ENCODE results near the gene AEBP1. TPM values are rescaled to one million over a fixed set of nuclear protein-coding genes. Genes with fewer than 3 reads are reported as not detected.

Gene AEBP1
- total RNA-seq, 1 experiment from 2014 or later: 49.3 TPM

GRCh38 chr7:44119829-44120380 is 15.8 kb downstream of the AEBP1 start:
- no CpG with 5 or more reads among the region's 8 CpGs for WGBS (ENCODE audit: extremely low coverage, insufficient read length, low lambda C conversion rate)
- H4K5ac ChIP-seq (ENCODE audit: insufficient read length, low read depth, low read length): no peak overlapping the region
- no peaks in the 10 kb centered on the region for H4K20me1 ChIP-seq (ENCODE audit: control insufficient read depth, insufficient read depth, insufficient read length)
- H2BK20ac ChIP-seq (ENCODE audit: low read depth, low read length, poor library complexity, severe bottlenecking): no peak overlapping the region
- no peaks in the 10 kb centered on the region for H3K4me1 ChIP-seq (ENCODE audit: insufficient read depth, low read length)
- peaks cover 11% of the 10 kb centered on the region for H3K23me2 ChIP-seq (ENCODE audit: insufficient read length, low read depth, low read length, poor library complexity, severe bottlenecking)
- no peaks in the 10 kb centered on the region; a peak in 1 of 5 replicates for H3K9me3 Mint-ChIP-seq
- no peak overlapping the region for H2BK120ac ChIP-seq (ENCODE audit: low read depth, low read length, poor library complexity, severe bottlenecking)
- H3K4ac ChIP-seq (ENCODE audit: low read depth, low read length): no peak overlapping the region
- peaks cover 5% of the 10 kb centered on the region for H3K27me3 Mint-ChIP-seq (ENCODE audit: low read depth)
- no peak overlapping the region for H3K27ac Mint-ChIP-seq
- peaks cover 2% of the 10 kb centered on the region for H3K79me1 ChIP-seq (ENCODE audit: insufficient read depth, low read depth, low read length, poor library complexity, severe bottlenecking)
- no peak overlapping the region for H3K14ac ChIP-seq (ENCODE audit: insufficient read depth, low read length)
- no peaks in the 10 kb centered on the region for H3K9me3 ChIP-seq (ENCODE audit: control insufficient read depth, low read depth, low read length)
- H4K8ac ChIP-seq (replicated peaks; ENCODE audit: insufficient read length, low read depth, low read length): no peak overlapping the region
- no peak overlapping the region for H3T11ph ChIP-seq (ENCODE audit: low read length)
- H2BK5ac ChIP-seq (ENCODE audit: insufficient read length, low read length): no peak overlapping the region
- H3K27ac ChIP-seq (ENCODE audit: insufficient read length, low read depth, low read length): no peak overlapping the region
- H3K4me2 ChIP-seq (ENCODE audit: insufficient read depth, insufficient read length, low read length): no peak overlapping the region
- H3K56ac ChIP-seq (ENCODE audit: insufficient read length, low read depth, low read length): no peak overlapping the region
- no peak overlapping the region for H2AFZ ChIP-seq (ENCODE audit: low read length)
- TF ChIP-seq, protein P1, sequence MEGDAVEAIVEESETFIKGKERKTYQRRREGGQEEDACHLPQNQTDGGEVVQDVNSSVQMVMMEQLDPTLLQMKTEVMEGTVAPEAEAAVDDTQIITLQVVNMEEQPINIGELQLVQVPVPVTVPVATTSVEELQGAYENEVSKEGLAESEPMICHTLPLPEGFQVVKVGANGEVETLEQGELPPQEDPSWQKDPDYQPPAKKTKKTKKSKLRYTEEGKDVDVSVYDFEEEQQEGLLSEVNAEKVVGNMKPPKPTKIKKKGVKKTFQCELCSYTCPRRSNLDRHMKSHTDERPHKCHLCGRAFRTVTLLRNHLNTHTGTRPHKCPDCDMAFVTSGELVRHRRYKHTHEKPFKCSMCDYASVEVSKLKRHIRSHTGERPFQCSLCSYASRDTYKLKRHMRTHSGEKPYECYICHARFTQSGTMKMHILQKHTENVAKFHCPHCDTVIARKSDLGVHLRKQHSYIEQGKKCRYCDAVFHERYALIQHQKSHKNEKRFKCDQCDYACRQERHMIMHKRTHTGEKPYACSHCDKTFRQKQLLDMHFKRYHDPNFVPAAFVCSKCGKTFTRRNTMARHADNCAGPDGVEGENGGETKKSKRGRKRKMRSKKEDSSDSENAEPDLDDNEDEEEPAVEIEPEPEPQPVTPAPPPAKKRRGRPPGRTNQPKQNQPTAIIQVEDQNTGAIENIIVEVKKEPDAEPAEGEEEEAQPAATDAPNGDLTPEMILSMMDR (conservative IDR thresholded peaks at IDR 0.05): no peak
- no peak overlapping the region for H2BK15ac ChIP-seq (ENCODE audit: low read depth, low read length)
- H3K18ac ChIP-seq (ENCODE audit: insufficient read length, low read depth, low read length): no peak overlapping the region
- H2AK5ac ChIP-seq (ENCODE audit: insufficient read length, low read length): no peak overlapping the region
- no peaks in the 10 kb centered on the region; the same call in 1 of the 2 replicates for H3K79me2 ChIP-seq (ENCODE audit: insufficient read depth, low read length)
- H3K4me3 Mint-ChIP-seq: peak overlapping the region in 1 of 2 experiments; percentile 36; a peak in 1 of 5 replicates
- H3K27me3 ChIP-seq (ENCODE audit: insufficient read depth, low read length): no peaks in the 10 kb centered on the region
- no peak overlapping the region for H4K91ac ChIP-seq (ENCODE audit: insufficient read length, low read depth, low read length)
- DNase-seq: no peak
- no peak overlapping the region for H3K23ac ChIP-seq (ENCODE audit: insufficient read length, low read depth, low read length)
- peaks cover 10 to 12% of the 10 kb centered on the region in 2 experiments for H3K4me1 Mint-ChIP-seq
- H3K9ac ChIP-seq (ENCODE audit: extremely low read depth, insufficient read length, low read length): no peak overlapping the region
- no peak overlapping the region for H2BK12ac ChIP-seq (ENCODE audit: insufficient read length, low read depth, low read length)
- peaks cover 35 to 74% (median 63%) of the 10 kb centered on the region in 3 experiments for H3K36me3 Mint-ChIP-seq (ENCODE audit: insufficient read depth in 1 of 3, low read depth in 3 of 3)
